ENCODE data around the gene NECTIN3. TPM values are rescaled to one million over a fixed set of nuclear protein-coding genes. Genes with fewer than 3 reads are reported as not detected.

Gene NECTIN3
- total RNA-seq, 3 donors from 2014 or later = 17.1 to 33.0 (median 19.7) TPM

DNA sequence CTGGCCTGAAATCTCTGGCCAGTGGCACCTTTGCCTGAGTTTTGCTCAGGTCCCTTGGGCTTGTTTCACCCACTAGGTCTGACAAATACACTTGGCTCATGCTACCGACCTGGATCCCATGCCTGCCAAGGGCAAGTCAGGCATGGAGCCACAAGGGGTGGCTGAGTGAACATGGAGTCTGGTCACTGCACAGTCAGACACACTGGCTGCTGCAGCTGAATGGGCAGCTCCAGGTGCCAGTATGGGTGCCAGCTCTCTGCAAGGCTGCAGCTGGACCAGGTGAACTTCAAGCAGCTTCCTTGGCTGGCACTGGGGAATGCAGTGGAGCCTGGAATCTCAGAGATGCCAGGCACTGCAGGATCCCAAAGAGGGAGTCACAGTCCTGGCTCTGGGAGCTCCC, 170.3 kb downstream of the NECTIN3 start:
- H3K36me3 ChIP-seq = no peaks in the 10 kb centered on the region
- TF ChIP-seq, protein P1, sequence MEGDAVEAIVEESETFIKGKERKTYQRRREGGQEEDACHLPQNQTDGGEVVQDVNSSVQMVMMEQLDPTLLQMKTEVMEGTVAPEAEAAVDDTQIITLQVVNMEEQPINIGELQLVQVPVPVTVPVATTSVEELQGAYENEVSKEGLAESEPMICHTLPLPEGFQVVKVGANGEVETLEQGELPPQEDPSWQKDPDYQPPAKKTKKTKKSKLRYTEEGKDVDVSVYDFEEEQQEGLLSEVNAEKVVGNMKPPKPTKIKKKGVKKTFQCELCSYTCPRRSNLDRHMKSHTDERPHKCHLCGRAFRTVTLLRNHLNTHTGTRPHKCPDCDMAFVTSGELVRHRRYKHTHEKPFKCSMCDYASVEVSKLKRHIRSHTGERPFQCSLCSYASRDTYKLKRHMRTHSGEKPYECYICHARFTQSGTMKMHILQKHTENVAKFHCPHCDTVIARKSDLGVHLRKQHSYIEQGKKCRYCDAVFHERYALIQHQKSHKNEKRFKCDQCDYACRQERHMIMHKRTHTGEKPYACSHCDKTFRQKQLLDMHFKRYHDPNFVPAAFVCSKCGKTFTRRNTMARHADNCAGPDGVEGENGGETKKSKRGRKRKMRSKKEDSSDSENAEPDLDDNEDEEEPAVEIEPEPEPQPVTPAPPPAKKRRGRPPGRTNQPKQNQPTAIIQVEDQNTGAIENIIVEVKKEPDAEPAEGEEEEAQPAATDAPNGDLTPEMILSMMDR (IDR thresholded peaks at IDR 0.05) = no peak
- TF ChIP-seq POLR2AphosphoS5 (IDR thresholded peaks at IDR 0.05) (no peak), POLR2A (IDR thresholded peaks at IDR 0.05) (no peak)
- H3K27me3 ChIP-seq = no peaks in the 10 kb centered on the region
- intact Hi-C loops (cut with DNase I; ENCODE audit: low total_unique reads) = no loop called here
- no peak for DNase-seq (ENCODE audit: low spot score in 2 of 2)
- no peaks in the 10 kb centered on the region for H3K4me1 ChIP-seq
- peaks cover 13 to 26% of the 10 kb centered on the region in 2 donors for H3K9me3 ChIP-seq
- H3K4me3 ChIP-seq = no peak overlapping the region
- no peak overlapping the region for H3K27ac ChIP-seq

Data from breast epithelium (tissue), 4 donors.